ENCODE results near the gene MIR17HG. TPM values are rescaled to one million over a fixed set of nuclear protein-coding genes. Genes with fewer than 3 reads are reported as not detected.
A peak's percentile ranks its signal among the peaks of the same experiment; 100 is the strongest.

MIR17HG gene
- total RNA-seq, 1 donor from 2014 or later, result 0.82 TPM

GRCh38 chr13:91355826-91356710, 8.6 kb downstream of the MIR17HG start:
- TF ChIP-seq CTCF (IDR thresholded peaks at IDR 0.05), result no peak
- Mint-ChIP-seq H3K4me3 (ENCODE audit: unreplicated experiment) (no peak overlapping the region), H3K4me1 (ENCODE audit: low read depth) (peaks cover 64% of the 10 kb centered on the region), H3K9me3 (ENCODE audit: low read depth) (no peaks in the 10 kb centered on the region), H3K27ac (ENCODE audit: unreplicated experiment) (no peak overlapping the region), H3K36me3 (ENCODE audit: low read depth) (peaks cover 21% of the 10 kb centered on the region), H3K27me3 (ENCODE audit: low read depth) (no peaks in the 10 kb centered on the region)
- DNase-seq (ENCODE audit: low spot score), result no peak

GRCh38 chr13:91356919-91357612, 9.6 kb downstream of the MIR17HG start:
- no peak overlapping the region for H3K27ac Mint-ChIP-seq (ENCODE audit: unreplicated experiment)

GRCh38 chr13:91357613-91358386, 10.3 kb downstream of the MIR17HG start:
- no peak overlapping the region for H3K27ac Mint-ChIP-seq (ENCODE audit: unreplicated experiment)
- H3K4me3 Mint-ChIP-seq (ENCODE audit: unreplicated experiment), result no peak overlapping the region
- H3K4me1 Mint-ChIP-seq (ENCODE audit: low read depth), result peaks cover 48% of the 10 kb centered on the region
- no peak for TF ChIP-seq CTCF (IDR thresholded peaks at IDR 0.05)
- DNase-seq (ENCODE audit: low spot score), result no peak
- no peaks in the 10 kb centered on the region for H3K27me3 Mint-ChIP-seq (ENCODE audit: low read depth)
- peaks cover 19% of the 10 kb centered on the region for H3K36me3 Mint-ChIP-seq (ENCODE audit: low read depth)
- no peaks in the 10 kb centered on the region for H3K9me3 Mint-ChIP-seq (ENCODE audit: low read depth)

More at GRCh38 chr13:91356919-91357612, 9.6 kb downstream of the MIR17HG start:
- H3K9me3 Mint-ChIP-seq (ENCODE audit: low read depth), result no peaks in the 10 kb centered on the region
- DNase-seq (ENCODE audit: low spot score), result no peak
- H3K4me1 Mint-ChIP-seq (ENCODE audit: low read depth), result peaks cover 54% of the 10 kb centered on the region
- H3K27me3 Mint-ChIP-seq (ENCODE audit: low read depth), result no peaks in the 10 kb centered on the region
- H3K4me3 Mint-ChIP-seq (ENCODE audit: unreplicated experiment), result no peak overlapping the region
- H3K36me3 Mint-ChIP-seq (ENCODE audit: low read depth), result peaks cover 21% of the 10 kb centered on the region
- no peak for TF ChIP-seq CTCF (IDR thresholded peaks at IDR 0.05)

GRCh38 chr13:91358387-91358782, 10.9 kb downstream of the MIR17HG start:
- no peak for DNase-seq (ENCODE audit: low spot score)
- Mint-ChIP-seq H3K4me3 (ENCODE audit: unreplicated experiment) (no peak overlapping the region), H3K4me1 (ENCODE audit: low read depth) (peaks cover 42% of the 10 kb centered on the region), H3K36me3 (ENCODE audit: low read depth) (peaks cover 19% of the 10 kb centered on the region), H3K9me3 (ENCODE audit: low read depth) (no peaks in the 10 kb centered on the region), H3K27ac (ENCODE audit: unreplicated experiment) (no peak overlapping the region), H3K27me3 (ENCODE audit: low read depth) (no peaks in the 10 kb centered on the region)
- TF ChIP-seq CTCF (IDR thresholded peaks at IDR 0.05), result no peak

- Mint-ChIP-seq H3K4me1 (ENCODE audit: low read depth) (peaks cover 35% of the 10 kb centered on the region), H3K36me3 (ENCODE audit: low read depth) (peaks cover 17% of the 10 kb centered on the region), H3K27me3 (ENCODE audit: low read depth) (no peaks in the 10 kb centered on the region), H3K27ac (ENCODE audit: unreplicated experiment) (peak overlapping the region; percentile 19), H3K9me3 (ENCODE audit: low read depth) (no peaks in the 10 kb centered on the region), H3K4me3 (ENCODE audit: unreplicated experiment) (no peak overlapping the region)
- DNase-seq (ENCODE audit: low spot score), result no peak
- no peak for TF ChIP-seq CTCF (IDR thresholded peaks at IDR 0.05)
Observed at GRCh38 chr13:91359111-91359510, 11.6 kb downstream of the MIR17HG start.
